ENCODE results near the gene SCRG1.

Gene SCRG1

GRCh38 chr4:173398779-173399415 is at the start of gene SCRG1:
Gene SCRG1, minus strand, starts transcription at chr4:173399116. Its CDS starts 7,702 bp downstream, at chr4:173391414.
- DNase-seq (ENCODE audit: low read depth) = no peak

GRCh38 chr4:173448103-173448502 is 49.2 kb upstream of the SCRG1 start:
- DNase-seq (ENCODE audit: low read depth) = no peak

GRCh38 chr4:173446416-173446815 is 47.5 kb upstream of the SCRG1 start:
- no peak for DNase-seq (ENCODE audit: low read depth)

GRCh38 chr4:173443121-173443520 is 44.2 kb upstream of the SCRG1 start:
- no peak for DNase-seq (ENCODE audit: low read depth)

GRCh38 chr4:173442223-173442932 is 43.5 kb upstream of the SCRG1 start:
- DNase-seq (ENCODE audit: low read depth) = no peak

GRCh38 chr4:173440888-173441287 is 42.0 kb upstream of the SCRG1 start:
- no peak for DNase-seq (ENCODE audit: low read depth)

- no peak for DNase-seq (ENCODE audit: low read depth)
Observed at GRCh38 chr4:173436771-173437265, 37.9 kb upstream of the SCRG1 start.

GRCh38 chr4:173436149-173436579 is 37.2 kb upstream of the SCRG1 start:
- no peak for DNase-seq (ENCODE audit: low read depth)

- DNase-seq (ENCODE audit: low read depth) = no peak
Observed at GRCh38 chr4:173434231-173434630, 35.3 kb upstream of the SCRG1 start.

GRCh38 chr4:173433447-173433846 is 34.5 kb upstream of the SCRG1 start:
- DNase-seq (ENCODE audit: low read depth) = no peak

GRCh38 chr4:173432430-173432829 is 33.5 kb upstream of the SCRG1 start:
- DNase-seq (ENCODE audit: low read depth) = no peak

- DNase-seq (ENCODE audit: low read depth) = no peak
Observed at GRCh38 chr4:173426064-173426463, 27.1 kb upstream of the SCRG1 start.

GRCh38 chr4:173424899-173425805 is 26.2 kb upstream of the SCRG1 start:
- no peak for DNase-seq (ENCODE audit: low read depth)

GRCh38 chr4:173420801-173421200 is 21.9 kb upstream of the SCRG1 start:
- no peak for DNase-seq (ENCODE audit: low read depth)

- no peak for DNase-seq (ENCODE audit: low read depth)
Observed at GRCh38 chr4:173420324-173420752, 21.4 kb upstream of the SCRG1 start.

- DNase-seq (ENCODE audit: low read depth) = no peak
Observed at GRCh38 chr4:173418639-173419038, 19.7 kb upstream of the SCRG1 start.

GRCh38 chr4:173417833-173418232 is 18.9 kb upstream of the SCRG1 start:
- DNase-seq (ENCODE audit: low read depth) = no peak

GRCh38 chr4:173415885-173416653 is 17.2 kb upstream of the SCRG1 start:
- no peak for DNase-seq (ENCODE audit: low read depth)

- DNase-seq (ENCODE audit: low read depth) = no peak
Observed at GRCh38 chr4:173415092-173415491, 16.2 kb upstream of the SCRG1 start.

- DNase-seq (ENCODE audit: low read depth) = no peak
Observed at GRCh38 chr4:173414456-173414855, 15.5 kb upstream of the SCRG1 start.

- no peak for DNase-seq (ENCODE audit: low read depth)
Observed at GRCh38 chr4:173413036-173413435, 14.1 kb upstream of the SCRG1 start.
